NOMO-1 treated with DMSO at 0.1 percent for 48 hours (cell line): ENCODE measurements around the gene LRRC7.

Experiments
- DNase-seq: peaks from one replicate; lab custom pipeline; 2025; ENCODE audit not compliant: unreplicated experiment; lab: John Stamatoyannopoulos, UW

The LRRC7 gene

DNA sequence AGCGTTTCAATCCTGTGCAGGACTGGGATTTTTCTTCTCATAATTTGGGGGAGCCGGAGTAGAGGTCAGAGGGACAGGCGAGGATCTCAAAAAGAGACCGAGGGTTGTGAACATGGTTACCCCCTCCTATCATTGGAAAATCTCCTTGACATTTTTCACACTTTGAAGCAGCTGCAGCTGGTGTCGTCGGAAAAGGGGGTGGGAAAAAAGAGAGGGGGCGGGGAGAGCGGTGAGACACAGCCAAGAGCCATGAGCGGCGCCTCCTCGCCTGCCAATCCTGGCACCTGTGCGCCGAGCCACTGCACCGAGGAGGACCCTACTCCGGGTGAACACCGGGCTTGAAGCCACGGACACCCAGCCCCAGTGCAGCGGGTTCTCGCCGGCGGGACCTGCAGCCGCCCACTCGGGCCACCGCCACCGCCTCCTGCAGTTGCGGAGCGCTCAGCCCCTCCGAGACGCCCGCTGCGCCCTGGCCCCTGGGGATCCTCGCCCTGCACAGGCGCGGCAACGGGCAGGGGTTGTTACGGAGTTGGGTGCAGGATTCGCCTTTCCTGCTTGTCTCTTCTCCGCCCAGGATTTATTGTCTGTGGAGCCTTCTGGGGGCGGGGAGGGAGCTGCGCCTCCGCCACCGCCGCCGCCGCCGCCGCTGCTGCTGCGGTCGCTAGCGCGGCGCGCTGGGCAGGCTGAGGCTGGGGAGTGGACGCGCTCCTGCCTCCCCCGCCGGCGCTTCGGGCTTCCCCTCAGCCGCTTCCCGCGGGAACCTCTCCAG lies at the start of gene LRRC7:
Gene LRRC7, plus strand, starts transcription at position 271 of the 769 bp plus-strand sequence. CDS start 718 bp downstream, outside the sequence.
- no peak for DNase-seq

DNA sequence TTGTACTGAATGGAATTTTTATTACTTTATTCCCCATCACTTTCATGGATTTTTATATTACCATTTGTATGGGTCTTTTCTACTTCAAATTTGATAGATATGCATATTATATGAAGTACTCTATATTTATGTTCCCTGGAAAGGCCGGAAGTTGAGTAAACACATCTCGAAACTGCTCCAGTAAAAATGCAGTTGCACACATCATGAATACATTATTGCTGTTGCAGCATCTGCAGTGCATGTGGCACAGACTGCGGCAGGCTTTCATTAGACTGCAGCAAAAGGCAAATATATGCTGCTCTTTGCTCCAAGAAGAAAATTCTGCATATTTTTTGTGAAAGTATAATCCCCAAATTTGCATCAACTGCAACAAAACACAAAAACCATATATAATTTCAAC lies 48.7 kb upstream of the LRRC7 start:
- no peak for DNase-seq

DNA sequence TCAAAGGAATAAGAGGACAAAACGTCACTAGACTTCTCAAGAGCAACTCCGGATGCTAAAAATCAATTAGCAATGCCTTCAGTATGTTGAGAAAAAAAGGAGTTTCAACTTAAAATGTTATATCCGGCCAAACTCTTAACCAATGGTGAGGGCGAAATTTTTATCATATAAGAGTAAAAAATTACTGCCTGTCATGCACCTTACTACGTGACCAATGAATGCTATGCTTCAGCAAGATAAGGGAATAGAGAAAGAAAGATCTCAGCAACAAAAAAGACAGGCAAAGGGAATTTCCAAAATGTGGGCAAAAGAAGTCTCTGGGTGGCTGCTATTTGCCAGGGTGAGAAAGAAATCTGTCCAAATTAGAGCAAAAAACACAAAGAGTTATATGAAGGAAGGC lies 47.4 kb upstream of the LRRC7 start:
- no peak for DNase-seq

DNA sequence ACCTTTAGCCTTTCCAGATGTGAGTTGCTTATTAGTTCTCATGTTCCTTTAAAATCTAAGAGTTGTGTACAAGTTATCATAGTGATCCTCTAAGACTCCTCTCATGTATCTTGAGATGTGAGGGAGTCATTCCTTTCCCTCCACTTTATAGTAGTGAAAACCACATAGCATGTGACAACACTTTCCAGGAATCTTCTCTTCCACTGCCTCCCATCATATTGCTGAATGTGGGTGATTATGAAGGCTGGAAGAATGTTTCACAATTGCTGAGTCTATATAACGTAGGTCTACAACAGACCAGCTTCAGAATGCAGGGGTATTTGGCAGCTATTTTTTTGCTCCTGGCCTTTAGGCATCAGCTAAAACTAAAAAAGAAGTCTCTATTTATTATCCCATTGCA lies 44.7 kb upstream of the LRRC7 start:
- DNase-seq: no peak

DNA sequence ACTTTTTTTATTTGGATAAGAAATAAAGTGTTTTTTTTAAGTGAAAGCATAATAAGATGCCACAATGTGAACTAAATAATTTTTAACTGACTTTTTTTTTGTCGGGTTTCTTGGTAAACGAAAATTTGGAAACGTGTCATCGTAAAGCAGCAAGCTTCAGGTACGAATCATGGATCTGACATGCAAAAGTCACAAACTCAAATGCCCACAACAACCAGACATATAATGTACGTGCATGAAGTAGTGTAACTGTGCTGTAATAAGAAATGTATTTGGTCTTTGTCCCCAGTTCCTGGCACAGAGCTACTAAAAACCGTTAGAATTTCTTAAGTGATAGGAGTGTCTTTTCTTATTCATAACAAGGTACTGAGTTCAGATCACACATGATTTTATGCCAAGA lies 44.3 kb upstream of the LRRC7 start:
- DNase-seq: no peak

DNA sequence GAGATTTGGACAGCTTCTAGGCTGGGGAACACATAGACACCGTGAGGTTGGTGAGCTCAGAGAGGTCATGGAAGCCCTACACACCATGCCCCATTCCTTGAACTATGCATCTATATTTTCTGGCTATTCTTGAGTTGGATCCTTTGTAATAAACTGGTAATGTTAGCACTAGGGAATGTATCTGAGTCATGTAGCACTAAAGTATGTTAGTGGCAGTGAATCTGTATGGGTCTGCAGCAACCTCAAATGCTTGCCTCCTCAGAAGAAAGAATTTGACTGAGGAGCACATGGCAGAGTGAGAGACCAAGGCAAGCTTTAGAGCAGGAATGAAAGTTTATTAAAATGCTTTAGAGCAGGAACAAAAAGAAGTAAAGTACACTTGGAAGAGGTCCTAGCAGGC lies 43.7 kb upstream of the LRRC7 start:
- DNase-seq: no peak

DNA sequence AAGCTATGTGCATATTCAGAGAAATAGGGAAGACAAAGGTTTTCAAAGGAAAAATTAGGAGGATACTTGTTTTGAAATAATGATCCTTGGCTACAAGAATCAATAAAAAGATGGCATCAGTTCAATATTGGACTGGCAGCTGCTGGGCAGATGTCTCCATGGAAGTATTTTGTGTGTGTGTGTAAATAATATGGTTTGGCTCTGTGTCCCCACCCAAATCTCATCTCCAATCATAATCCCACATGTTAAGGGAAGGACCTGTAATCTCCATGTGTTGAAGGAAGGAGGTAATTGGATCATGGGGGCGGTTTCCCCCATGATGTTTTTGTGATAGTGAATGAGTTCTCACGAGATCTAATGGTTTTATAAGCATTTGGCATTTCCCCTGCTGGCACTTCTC lies 40.4 kb upstream of the LRRC7 start:
- no peak for DNase-seq

DNA sequence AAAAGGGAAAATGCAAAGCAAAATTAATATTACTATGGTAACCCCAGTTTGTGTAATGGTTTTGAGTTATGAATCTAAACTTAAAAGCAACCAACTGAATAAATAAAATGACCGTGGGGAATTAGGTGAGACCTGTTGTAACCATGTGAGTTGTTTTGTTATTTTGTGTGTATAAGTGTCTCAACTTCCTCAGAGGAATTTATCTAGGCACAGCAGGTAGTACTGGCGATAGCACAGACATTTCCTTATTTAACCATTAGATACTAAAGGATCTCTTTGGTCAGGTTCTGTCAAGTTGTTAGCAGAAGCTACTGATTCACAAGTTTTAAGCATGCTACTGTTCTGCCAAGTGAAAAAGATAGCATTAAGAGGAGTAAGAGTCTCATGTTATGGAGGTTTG lies 39.3 kb upstream of the LRRC7 start:
- DNase-seq: no peak

DNA sequence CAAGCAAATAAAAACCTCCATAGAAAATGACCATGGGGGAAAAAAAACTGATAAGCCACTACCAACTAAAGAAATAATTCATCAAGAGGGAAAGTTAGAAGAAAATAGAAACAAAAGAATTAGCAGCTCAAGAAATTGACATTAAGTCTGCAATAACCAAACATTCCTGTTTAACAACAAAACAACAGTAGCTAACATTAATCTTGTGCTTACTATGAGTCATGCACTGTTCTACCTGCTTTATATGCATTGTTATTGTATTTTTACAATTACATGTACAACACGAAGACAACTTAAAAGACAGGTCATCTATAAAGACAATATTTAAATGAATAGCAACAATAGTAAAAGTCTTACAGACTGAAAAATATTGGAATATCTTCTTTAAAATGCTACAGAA lies 34.4 kb upstream of the LRRC7 start:
- no peak for DNase-seq

DNA sequence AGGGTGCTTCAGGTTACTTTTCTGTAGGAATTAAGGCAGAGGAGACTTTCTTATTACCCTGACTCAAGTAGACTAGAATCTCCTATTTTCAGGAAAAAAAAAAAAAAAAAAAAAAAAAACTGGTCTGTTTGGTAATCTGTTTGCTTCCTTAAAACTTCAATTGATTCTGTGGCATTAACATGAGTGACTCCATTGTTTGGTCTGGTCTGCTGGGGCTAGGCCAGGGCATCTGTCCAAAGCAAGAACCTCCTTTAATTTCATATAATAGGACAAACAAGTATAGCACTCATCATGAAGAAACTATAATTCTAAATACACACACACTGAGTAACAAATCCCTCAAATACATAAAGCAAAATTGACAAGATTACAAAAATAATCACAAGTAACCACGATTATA lies 32.9 kb upstream of the LRRC7 start:
- DNase-seq: no peak

DNA sequence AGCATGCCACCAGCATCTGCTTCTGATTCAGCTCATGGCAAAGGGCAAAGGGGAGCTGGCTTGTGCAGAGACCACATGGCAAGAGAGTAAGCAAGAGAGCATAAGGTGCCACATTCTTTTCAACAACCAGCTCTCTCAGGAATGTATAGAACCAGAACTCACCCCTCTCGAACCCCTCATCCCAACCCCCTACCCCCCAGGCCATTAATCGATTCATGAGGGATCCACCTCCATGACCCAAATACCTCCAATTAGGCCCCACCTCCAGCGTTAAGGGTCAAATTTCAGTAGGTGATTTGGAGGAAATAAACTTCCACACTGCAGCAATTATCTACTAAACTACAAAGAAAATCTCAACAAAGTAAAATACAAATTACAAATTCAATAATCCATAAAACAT lies 32.2 kb upstream of the LRRC7 start:
- no peak for DNase-seq

DNA sequence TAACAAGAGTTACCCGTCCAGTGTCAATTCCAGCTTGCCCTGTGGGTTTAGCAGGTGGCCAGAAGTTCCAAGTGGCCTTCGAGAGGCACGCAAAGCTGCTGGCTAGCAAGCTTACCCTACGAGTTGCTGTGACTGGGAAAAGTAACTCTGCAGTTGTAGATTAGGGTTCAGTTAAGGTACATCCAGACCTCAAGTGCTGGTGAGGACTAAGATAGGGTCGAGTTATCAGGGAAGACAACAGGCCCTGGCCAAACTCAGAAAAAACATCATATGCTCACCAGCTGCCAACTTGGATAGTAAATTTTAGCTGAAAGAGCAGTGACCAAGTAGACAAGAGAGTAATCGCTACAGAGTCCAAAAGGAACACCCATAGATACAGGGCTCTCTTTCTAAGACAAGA lies 27.7 kb upstream of the LRRC7 start:
- no peak for DNase-seq

DNA sequence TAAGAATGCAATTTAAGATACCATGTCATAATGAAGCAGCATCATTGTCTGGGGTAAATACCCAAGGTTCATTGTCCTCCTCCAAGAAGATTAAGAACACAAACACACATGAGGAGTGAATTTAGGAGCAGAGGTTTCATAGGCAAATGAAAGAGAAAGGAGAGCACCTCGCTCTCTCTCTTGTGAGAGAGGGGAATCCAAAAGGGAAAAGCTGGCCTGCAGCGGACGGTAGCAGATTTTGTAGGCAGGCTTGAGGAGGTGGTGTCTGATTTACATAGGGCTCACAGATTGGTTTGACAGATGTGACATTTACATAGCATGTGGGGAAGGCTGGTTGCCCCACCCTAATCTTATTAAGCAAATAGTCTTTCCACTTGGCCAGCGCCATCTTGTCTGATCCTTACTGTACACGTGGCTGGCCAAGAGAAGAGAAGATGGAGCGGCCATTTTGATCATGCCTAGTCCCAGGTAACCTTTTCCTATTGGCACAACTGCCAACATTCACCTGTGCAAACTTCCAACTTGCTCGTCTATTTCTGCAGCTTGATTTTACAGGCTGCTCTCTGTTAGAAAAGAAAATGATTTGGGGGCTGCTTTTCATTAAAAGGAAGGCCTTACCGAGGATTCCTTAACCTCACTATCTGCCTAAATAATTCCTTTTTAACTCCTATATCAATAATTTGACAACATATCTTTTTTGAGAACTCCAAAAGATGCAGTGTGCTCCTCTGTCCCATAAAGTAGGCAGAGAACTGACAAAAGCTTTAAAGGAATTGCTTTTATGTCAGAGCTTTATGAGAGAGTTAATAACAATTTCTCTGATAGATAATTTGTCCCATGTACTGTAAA lies 16.0 kb upstream of the LRRC7 start:
- no peak for DNase-seq

DNA sequence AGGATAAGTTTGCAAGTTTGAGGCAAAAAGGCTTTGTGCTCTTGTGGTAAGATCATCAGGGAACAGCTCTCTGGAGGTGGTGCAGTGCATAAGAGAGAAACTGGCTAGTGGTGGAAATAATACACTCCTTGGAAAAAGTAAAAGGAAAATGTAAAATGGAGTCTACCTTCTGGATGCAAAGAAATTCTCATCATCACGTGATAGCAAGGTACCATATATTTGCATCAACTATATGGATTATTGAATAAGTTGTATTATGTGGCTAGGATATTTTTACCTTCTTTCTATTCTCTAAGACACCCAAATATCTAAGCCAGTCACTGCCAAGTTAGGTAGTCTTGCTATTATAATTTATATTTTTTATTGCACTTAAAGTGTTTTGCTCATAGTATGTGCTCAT lies 14.0 kb upstream of the LRRC7 start:
- no peak for DNase-seq

DNA sequence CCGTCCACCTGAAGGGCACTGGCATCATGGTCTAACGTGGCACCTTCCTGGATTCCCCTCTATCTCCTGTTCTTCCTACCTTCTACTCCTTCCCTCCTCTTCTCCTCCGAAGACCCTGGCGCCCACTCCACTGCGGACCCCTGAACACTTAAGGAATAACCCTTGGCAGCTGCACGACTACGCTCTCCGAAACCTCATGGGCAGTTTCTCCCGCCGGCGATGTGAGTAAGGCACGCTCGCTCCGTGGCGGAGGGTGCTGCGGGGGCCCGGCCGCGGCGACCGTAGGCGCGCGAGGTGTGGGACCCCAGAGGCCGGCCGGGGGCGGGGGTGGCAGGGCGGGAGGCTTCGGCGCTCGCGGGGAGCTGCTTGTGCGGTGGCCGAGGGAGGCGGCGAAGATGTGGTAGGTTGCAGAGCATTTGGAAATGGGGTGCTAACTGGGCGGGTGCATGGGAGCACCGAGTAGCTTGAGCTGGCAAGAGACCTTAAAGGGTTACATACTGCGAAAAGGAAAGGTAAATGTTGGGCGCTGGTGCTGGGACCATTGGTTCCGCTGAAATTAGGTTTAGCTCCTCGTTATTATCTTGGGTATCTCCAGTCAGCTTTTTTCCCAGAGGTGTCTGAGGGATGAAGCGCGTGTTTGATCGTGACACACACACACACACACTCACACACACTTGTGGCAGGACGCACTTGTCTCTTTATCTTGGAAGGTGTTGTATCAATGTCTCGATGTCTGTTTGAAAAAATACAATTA lies 876 bp downstream of the LRRC7 start:
- DNase-seq: no peak

DNA sequence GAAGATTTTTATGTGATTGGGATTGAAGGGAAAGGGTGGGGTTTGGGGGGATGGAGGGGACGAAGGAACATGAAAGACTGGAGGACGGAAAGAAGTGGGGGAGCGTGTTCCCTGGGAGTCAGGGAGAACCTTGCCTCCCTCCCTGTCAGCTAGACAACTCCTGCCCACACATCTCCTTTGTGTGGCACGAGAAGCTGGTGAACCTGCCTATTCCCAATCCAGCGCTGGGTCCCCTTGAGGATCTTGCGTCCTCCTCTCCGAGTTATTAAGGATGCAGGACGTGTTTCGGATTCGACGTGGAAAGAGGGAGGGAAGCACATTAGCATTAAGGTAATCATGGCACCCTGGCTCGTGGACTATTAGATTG lies 1.4 kb downstream of the LRRC7 start:
- no peak for DNase-seq

DNA sequence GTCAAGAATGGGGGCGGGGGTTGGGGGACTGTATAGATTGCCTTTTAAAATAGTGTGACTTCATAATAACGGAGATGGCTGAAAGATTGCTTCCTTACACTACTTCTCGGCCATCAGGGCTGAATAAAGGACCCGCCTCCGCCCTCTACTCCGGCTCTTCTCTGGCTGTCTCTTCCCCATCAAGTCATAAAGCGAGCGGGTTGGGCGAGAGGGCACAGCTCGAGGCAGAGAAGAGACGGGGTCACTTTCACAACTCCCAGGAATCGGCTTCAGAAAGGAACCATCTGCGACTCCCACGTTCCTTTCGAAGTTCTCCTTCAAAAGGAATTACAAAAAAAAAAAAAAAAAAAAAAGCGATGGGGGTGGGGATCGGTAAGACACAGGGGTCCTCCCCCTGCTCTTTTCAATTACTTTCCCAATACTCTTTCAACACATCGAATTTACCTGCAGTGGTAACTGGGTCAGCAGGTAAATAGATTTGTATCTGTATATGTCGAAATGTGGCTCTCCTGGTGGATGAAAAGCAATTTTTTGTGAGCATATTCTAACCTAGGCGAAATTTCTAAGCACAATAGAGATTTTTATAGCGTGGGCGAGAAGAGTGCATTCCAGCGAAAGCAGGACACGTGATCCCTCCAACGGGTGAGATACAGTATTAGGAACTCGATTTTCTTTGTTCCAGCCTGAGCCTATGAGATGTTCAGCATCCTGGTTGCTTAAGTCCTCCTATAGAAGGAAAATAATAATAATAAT lies 2.0 kb downstream of the LRRC7 start:
- DNase-seq: no peak

DNA sequence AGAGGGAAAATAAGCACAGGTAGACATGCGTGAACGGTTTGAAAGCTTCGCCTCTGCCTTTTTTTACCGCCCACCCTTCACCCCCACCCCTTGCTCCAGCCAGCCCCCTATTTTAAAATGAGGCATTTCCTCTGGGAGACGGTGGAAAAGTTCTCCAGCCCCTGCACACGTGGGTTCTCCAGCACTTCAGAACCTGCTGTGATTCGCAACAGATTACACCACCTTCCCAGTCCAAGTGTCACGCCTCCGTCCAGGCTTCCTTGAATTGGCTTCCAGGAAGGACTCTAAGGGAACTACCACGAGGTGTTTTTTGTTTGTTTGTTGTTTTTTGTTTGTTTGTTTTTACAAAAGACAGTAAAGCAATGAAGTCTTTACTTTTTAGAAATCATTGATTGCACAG lies 2.6 kb downstream of the LRRC7 start:
- no peak for DNase-seq

DNA sequence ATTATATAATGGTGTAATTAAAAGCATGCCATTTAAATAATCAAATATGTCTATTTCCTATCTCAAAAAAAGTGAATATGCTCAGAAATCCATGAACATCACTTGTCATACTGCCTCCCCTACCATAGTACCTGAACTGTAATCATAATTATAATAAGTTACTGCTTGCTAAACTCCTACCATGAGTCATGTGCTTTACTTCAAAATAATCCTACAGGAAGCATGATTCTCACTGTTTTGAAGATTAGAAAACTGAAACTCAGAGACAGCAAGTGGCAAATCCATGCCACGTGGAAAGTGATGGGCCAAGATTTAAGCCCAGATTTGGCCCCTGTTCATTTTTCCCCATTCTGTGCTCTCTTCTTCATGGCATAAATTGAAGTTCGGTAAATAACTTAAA lies 5.2 kb downstream of the LRRC7 start:
- DNase-seq: no peak

DNA sequence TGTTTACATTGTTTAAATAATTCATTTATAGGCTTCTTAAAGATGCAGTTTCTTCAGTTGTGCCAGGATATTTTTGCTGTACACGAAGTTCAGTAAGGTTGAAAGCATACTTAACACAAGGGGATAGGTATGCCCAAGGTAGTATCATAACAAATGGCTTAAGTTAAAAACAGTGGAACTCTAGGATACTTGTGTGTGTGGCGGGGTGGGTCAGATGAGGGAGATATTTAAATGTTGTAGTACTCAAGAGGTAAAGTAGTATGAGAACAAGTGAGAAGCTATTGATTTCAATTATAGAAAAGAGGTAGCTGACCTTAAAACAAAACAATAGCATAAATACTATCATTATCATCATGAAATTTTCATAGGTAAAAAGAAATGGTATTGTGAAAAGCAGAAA lies 6.2 kb downstream of the LRRC7 start:
- no peak for DNase-seq

DNA sequence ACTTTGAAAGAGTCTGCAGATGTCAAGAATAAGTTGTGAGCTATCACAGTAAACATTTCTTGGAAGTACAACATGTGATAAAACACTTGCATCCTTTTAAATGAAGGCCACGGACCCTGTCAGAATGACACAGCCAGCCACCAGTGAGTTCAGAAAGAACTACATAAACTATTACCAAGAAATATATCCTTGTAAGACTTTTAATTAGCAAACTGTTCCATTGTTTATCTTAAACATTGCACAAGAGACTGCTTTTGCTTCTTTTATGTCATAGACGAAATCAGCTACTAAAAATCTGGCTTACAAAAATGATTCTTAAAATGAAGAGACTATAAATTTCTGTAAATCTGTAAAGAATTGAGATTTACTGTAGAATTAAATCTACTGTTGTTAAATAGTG lies 17.9 kb downstream of the LRRC7 start:
- DNase-seq: no peak
